GM19395 (cell line): ENCODE results near the gene OAF.

Experiments used
- ATAC-seq: cut with Tn5 transposase; IDR thresholded peaks from one replicate; pipeline ENCODE4 v1.9.1; 2021; ENCODE audit warnings: mild to moderate bottlenecking, moderate library complexity; ENCODE audit not compliant: unreplicated experiment

The OAF gene

DNA sequence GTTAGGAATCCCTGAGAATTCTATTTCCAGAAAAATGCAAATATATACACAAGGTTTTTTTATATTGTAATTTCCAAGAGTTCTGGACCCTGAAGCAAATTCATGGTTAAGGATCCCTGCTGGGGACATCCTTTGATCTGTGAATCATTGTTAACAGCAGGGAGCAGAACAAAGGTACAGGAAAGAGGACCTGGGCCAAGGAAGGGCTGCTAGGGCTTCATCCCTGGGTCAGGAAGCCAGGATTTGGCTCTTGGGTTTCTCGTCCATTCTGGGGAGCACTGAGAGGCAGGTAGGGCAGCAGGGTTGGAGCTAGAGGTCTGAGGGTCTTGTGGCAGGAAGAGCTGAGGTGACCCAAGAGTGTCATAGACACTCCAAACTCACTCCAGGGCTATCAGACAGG lies 10.2 kb upstream of the OAF start:
- no peak for ATAC-seq

DNA sequence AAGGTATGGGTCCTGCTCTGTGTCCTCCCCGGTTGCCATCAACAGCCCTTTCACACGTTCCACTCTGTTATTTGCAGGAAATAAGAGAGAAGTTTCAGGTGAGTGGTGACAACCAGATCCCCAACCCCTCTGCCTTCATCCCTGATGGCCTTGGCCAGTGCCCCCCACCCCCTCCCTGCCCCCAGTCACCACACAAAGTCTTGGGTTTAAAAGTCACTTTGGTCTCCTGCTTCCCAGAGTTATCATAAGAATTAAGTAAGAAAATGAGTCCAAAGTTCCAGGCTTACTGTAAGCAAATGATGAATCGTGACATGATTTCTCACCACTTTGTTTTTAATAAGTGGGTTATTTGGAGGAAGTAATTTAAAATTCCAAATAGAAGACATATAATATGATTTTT lies 9.2 kb upstream of the OAF start:
- no peak for ATAC-seq

DNA sequence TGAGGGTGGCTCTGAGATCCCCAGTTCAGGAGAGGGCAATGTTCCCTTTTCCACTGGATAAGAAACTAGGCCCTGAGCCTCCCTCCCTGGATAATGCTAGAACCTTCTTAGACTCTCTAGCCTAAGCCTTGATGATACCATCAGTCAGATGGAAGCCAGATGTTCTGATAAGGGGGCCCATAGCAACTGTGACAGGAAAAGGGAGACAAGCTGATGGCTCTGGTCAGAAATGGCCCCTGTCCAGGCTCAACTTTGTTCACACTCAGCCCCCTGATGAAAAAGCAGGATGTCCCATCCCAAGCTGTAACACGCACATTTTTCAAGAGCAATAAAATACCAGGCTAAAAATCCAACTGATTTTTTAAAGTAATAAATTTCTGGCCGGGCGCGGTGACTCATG lies 7.2 kb upstream of the OAF start:
- no peak for ATAC-seq

DNA sequence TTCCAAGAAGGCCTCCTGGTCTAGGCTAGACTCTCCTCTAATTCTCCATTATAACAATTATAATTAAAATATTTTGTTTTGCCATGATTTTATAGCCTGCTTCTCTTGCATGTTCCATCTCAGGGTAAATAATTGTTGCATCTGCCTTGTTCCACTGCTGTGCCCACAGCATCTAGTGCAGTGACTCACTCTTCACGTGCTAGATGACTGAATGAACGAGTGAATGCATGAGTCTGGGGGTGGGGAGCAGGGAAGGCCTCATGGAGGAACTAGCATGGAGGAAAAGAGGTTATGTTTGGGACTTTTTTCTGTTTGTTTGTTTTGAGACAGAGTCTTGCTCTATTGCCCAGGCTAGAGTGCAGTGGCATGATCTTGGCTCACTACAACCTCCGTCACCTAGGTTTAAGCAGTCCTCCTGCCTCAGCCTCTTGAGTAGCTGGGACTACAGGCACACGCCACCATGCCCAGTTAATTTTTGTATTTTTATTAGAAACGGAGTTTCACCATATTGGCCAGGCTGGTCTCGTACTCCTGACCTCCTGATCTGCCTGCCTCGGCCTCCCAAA lies 5.2 kb upstream of the OAF start:
- ATAC-seq: no peak

DNA sequence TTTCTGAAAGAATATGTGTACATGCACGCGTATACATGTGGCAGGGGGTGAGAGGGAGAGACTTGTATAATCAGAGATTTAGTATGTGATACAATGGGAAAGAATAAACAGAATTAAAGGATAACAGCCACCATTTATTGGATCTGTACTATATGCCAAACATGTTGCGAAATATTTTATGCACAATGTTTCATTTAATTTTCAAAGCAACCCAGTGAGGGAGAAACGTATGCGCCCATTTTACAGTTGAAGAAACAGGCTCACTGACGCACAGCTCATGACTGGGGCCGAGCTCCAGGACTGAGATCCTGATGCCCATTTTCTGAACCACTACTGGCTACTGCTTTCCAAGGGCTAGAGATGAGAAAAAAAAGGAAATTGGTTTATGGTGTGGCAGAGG lies 3.3 kb upstream of the OAF start:
- ATAC-seq: no peak

DNA sequence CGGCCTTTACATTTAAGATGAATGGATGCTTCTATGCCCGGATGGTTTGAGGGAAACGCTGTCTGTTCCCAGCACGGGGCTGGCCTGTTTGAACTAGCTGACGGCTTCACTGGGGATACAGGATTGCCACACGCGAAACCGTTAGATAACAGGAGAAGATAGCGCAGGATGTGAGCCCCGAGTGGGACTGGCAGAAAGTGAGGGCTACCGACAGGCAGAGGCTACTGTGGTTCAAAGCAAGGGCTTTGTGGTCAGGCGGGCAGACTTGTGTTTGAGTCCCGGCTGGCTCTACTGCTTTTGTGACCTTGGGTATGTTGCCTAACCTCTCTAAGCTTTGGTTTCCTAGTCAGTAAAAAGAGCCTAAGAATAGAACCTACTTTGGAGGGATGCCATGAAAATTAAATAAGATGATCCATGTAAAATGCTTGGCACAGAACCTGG lies 2.8 kb upstream of the OAF start:
- ATAC-seq: no peak

DNA sequence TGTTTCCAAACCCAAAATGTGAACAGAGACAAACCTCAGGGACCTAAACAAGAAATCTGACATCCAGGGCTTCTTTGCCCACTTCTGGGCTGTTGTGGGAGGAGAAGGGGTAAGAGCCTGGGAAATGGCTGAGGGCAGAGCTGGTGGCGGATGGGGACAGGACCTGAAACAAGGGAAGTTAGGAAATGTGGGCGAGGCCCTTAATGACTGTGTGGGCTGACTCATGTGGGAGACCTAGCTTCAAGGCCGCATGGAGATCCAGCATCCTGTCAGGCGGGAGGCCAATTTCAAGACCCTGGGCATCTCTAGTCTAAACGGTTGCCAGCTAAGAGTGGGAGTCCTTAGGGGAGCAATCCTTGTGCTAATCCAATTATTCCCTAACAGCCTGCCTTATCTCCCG lies 2.1 kb upstream of the OAF start:
- ATAC-seq: no peak

DNA sequence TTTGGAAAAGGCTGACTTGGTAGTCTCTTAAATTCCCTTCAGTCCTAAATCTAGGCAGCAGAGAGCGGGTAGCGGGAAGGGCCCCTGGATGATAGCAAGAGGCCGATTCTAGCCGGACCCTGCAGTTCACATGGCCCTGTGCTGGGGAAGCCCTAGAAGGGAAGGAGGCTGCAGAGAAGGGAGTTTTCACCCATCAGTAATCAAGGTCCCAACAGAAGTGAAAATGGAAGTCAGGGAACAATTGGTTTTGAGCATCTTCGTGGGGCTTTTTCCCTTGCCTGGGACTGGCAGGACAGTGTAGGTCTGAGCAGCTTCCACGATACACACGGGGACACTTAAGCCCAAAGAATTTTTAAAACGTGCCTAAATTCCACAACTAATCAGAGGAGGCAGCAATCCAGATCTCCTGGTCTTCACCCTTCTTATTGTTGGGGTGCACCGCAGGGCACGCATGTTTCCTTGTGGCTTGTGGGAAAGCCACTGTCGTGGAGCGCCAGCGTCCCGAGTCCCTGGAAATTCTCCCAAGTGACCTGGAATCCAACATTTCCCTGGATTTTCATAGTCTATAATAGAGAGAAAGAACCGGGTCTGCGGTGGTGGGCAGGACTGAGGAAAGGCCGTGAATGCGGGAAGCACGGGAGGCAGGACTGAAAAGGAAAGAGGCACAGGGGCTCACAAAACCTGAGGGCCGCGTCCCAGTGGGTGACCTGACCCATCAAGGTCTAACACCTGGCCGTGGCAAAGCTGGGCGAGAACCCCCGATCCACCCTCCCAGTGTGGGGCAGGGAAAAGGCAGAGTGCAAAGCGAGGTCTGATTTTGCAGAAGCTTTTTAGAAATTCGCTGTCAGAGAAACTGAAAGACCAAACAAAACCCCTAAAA lies 846 bp upstream of the OAF start:
- peak; percentile 6 for ATAC-seq

DNA sequence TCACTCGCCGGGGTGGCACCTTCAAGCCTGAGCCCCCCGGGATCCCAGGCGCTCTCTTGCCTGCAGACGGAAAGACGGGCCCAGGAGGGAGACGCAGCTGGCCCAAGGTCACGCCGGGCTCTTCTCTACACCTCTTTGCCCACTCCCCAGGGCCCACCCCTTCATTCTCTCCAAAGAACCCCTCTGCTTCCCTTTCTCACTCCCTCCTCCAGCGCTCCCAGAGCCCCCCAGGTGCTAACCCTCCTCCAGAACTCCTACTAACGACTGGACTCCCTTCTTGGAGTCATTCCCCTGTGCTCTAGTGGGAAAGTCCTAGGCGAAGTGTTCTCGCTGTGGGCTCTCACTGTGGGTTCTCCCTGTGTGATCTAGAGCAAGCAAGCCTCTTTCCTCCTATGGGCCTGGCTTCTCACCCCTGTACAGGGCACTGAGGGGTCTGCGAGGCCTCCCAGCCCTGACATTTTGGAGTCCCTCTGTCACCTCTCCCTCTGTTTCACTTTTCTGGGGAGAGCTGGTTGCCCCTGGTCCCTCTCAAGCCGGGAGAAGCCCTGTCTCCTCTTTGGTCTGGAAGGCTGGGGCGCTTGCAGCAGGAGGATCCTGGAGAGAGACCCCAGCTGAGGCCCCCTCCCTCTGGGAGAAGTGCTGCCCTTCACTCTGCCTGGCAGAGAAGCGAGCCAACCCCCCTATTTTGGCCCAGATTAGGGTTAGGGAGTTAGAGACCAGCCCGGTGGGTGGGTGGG lies 858 bp downstream of the OAF start:
- no peak for ATAC-seq

DNA sequence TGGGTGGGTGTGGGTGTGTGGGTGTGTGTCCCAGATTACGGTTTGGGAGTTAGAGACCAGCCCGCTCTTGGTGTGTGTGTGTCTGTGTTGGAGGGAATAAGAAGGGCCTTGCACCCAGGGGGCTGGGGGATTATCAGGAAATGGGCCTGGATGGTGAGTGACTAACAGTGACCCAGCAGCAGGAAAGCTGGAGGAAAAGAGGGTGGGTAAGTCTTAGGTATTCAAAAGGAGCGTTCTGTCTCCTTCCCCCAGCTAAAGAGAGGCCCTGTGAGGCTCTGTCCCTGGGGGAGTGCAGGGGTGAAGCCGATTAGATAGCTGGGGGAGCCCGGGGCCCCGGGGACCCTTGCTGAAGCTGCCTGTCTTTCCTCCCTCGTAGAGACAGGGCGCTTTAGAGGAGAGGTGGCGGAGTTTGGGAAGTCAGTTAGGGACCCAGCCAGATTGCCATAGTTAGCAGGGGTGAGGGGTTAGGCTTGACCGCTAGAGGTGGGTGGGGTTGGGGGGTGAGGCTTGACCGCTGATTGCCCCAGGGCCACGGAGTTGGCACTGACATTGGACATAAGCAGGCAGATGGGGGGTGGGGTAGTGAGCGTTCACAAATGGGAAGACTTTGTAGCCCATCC lies 1.5 kb downstream of the OAF start:
- no peak for ATAC-seq

DNA sequence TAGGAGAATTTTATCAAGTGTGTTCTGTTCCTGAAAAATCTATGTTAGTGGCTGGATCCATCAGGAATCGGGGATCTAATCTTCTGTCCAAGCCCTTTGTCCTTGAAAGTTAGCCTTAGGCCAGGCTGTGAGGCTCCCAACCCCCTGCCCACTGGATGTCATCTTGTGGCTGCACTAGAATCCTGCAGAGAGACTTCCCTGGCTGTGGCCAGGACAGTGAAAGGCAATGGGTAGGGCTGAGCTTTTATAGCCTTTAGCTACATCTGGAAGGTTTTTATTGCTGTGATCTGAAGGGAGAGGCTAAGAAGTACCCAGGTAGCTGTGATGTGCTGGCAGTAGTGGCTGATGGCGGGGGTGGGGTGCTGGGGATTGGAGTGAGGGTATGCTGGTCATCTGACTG lies 2.1 kb downstream of the OAF start:
- ATAC-seq: no peak

DNA sequence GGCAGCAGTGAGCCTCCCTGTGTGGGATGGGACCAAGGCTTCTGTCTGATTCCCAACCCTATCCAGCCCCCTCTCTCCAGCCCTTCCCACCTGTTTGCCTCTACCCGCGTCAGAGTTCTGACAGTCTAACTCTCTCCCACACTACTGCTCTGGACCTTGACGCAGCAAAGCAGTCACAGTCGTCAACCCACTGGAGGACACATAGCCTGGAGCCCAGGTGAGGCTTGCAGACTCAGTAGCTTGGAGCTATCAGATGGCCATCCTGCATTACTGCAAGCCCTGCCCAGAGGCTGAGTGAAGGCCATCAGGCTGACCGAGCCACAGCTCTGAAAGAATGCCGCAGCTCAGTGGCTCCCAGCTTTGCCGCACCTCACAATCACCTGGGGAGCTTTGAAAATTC lies 3.7 kb downstream of the OAF start:
- no peak for ATAC-seq

DNA sequence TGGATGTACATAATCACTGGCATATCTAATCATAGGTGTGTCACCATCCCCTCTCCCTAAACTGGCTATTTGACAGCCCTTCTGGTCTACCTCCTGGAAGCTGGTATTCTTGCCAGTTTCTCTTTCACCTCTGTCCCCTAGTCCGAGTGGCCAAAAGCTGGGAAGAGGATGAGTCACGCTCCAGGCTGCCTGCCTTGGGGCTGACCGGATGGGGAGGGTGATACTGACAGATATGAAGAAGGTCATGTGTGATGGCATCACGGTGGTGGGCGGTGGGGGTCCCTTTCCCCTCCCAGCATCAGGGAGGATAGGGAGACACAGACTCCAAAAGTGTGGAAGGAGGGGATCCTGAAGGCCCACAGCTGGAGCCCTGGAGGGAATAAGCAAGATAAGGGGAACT lies 4.8 kb downstream of the OAF start:
- ATAC-seq: no peak

DNA sequence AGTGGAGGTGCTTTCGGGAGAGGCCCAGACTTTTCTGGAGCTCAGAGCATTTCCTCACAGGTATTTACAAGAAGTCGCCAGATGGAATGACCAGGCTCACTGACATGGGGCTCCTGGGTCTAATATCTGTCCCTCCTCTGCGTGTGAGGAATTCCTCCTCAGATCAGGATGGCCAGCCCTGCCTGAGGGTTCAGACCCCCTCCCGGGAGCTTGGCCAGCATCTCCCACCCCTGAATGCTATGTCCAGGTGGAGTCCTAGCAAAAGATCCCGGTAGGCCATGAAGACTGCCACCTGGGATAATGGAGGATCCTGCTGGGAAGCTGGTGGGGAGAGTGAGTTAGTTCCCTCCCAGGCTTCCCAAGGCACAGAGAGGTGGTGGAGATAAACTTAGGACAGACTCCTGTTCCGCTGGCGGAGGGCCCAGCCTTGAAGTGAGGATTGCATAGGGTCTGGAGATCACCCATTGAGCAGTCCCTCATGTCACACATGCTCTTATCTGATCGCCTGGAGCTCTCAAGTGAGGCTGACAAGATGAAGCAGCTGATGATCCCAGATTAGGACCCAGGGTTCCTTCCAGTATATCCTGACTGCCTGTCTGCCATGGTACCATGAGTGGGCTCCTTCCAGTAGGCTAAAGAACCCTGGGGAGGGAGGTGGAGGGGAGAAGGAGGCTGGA lies 5.7 kb downstream of the OAF start:
- ATAC-seq: no peak

DNA sequence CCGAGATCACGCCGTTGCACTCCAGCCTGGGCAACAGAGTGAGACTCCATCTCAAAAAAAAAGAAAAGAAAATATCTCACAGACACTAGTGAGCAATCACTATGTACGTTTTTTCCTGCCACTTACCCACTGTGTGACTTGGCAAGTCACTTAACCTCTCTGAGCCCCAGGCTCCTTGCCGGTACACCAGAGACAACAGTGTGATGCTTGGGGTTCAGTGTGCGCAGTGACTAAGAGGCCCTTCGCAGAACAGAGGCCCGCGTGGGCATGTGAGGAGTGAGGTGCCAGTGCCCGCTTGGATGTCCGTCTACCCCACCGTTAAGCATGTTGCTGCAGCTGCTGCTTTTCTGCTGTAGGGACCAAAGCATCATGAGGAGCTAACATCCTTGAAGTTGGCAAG lies 6.7 kb downstream of the OAF start:
- ATAC-seq: no peak

DNA sequence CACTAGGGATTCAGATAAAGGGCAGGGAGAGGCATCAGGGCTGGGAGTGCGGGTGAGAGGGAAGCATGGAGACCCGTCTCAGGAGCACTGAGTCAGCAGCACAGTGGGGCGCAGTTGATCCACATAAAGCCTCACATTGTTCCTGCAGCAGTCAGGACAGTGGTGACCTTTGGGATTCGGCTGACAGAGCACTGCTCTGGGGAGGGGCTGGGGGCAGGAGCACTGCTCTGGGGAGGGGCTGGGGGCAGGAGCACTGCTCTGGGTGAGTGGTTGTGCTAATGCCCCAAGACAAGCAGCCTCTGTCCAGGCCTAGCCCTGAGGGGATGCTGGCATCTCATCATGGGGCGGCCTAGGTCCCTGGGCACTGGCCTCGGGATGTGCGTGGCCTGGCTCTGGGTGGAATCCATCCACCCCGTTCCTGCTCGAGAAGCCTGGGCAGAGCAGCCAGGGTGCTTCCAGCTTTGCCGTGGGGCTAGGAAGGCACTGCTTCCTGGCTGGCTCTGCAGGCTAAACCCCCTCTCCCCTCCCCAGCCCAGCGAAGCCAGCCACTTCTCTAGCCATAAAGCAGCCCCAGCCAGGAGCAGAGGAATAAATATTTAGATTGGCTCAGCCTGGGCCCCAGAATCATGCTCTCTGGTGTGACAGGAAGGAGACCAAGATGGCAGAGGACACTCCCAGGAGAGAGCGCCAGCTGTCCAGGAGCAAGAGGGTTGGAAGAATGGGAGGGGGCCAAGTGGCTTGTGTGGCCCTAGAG lies 7.3 kb downstream of the OAF start:
- no peak for ATAC-seq

DNA sequence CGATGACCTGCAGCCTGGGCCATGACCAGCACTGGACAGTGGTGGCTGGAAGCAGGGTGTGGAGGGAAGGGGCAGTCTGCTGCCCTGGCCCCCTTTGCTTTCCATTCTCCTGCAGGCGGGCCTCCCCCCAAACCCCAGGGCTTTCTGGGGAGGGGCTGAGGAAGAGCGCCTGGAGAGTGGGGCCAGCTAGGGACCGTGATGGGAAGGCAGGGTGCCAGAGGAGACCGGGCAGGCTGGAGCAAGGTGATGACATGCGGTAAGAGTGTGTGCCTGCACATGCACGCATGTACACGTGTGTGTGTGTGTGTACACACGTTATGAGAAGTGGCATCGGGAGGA lies 7.8 kb downstream of the OAF start:
- no peak for ATAC-seq

DNA sequence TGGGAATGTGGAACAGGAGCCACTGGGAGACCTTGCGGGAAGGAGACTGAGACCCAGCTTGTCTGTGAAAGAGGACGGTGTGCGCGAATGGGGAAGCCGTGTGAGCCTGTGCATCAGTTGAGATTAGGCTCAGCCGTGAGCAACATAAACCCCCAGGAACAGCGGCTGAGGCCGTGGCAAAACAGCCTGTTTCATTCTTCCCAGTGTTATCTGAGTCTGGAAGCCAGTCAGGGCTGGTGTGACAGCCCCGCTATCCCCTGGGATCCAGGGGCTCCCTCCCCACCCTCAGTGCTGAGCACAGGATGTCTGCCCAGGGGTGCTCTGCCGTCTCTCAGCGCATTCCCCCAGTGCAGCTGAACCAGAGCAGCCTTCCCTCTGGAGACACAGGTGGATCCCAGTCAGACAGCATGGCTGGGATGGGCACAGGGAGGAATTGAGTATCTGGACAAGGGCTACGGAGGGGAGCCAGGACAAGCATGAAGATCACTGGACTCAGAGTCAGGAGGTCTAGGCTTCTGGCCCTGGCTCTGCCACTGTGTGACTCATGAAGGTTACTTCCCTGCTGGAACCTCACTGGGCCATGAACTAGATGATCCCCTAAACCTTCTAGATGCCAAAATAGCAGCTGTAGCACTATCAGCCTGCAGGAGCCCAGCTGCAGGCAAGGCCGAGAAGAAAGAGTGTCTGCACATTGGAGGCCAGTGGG lies 8.6 kb downstream of the OAF start:
- ATAC-seq: no peak

DNA sequence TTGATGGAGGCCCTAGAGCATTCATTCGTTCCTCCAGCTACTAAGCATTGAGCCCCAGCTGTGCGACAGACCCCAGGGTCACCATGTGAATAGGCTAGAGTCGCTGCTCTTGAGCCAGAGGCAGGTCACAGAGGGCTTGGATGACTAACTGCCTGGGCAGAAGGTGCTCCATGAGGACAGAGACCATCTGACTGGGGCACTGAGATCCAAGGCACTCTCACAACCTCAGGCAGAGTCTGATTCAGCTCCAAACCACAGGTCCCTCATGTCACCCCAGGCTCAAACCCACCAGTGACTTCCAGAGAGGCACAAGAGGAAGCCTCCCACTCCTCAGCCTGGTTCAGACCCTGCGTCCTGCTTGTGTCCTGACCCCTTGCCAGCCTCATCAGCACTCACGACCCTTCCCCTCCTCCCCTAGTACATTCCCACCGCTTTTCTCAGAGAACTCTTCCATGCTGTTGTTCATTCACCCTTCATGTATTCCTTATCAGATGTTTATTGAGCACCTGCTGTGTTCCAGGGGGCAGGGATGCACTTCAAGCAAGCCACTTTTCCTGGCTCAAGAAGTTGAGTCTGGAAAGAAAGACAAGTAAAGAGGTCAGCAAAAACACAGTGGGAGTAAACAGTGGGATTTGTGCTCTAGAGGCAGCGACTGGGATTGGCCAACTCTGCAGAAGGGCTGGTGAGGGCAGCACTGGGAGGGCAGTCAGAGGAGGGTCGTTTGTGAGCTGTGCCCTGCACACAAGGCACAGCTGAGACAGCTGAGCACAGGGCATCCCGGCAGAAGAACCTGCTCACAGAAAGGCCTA lies 9.3 kb downstream of the OAF start:
- ATAC-seq: no peak
